Measurements from ENCODE around the gene CCDC192.

The CCDC192 gene

GRCh38 chr5:127865273-127865672 is 162.1 kb downstream of the CCDC192 start:
- DNase-seq: no peak
- no peaks in the 10 kb centered on the region for H3K36me3 ChIP-seq
- H3K4me1 ChIP-seq: no peaks in the 10 kb centered on the region
- no peaks in the 10 kb centered on the region; the same call in 1 of the 2 replicates for H3K27me3 ChIP-seq
- no peak overlapping the region for H3K4me3 ChIP-seq (ENCODE audit: low read depth, low read length)
- H3K9me3 ChIP-seq: no peaks in the 10 kb centered on the region
- peak; percentile 14; the same call in 1 of the 2 replicates for TF ChIP-seq CTCF (IDR thresholded peaks at IDR 0.05; ENCODE audit: low read depth, low read length)

GRCh38 chr5:127867022-127867783 is 164.0 kb downstream of the CCDC192 start:
- no peak for DNase-seq
- H3K36me3 ChIP-seq: no peaks in the 10 kb centered on the region
- no peak overlapping the region for H3K4me3 ChIP-seq (ENCODE audit: low read depth, low read length)

GRCh38 chr5:127870914-127871313 is 167.7 kb downstream of the CCDC192 start:
- no peaks in the 10 kb centered on the region for H3K9me3 ChIP-seq
- no peak overlapping the region for H3K4me3 ChIP-seq (ENCODE audit: low read depth, low read length)
- H3K4me1 ChIP-seq: no peaks in the 10 kb centered on the region
- peak; percentile 16 for DNase-seq
- no peak for TF ChIP-seq CTCF (IDR thresholded peaks at IDR 0.05; ENCODE audit: low read depth, low read length)
- no peaks in the 10 kb centered on the region; the same call in 1 of the 2 replicates for H3K27me3 ChIP-seq
- no peaks in the 10 kb centered on the region for H3K36me3 ChIP-seq

More at GRCh38 chr5:127867022-127867783, 164.0 kb downstream of the CCDC192 start:
- no peaks in the 10 kb centered on the region for H3K9me3 ChIP-seq
- H3K27me3 ChIP-seq: no peaks in the 10 kb centered on the region; the same call in 1 of the 2 replicates
- H3K4me1 ChIP-seq: no peaks in the 10 kb centered on the region
- no peak for TF ChIP-seq CTCF (IDR thresholded peaks at IDR 0.05; ENCODE audit: low read depth, low read length)

GRCh38 chr5:127871503-127872153 is 168.4 kb downstream of the CCDC192 start:
- DNase-seq: no peak
- H3K4me3 ChIP-seq (ENCODE audit: low read depth, low read length): no peak overlapping the region
- TF ChIP-seq CTCF (IDR thresholded peaks at IDR 0.05; ENCODE audit: low read depth, low read length): no peak
- no peaks in the 10 kb centered on the region for H3K36me3 ChIP-seq
- H3K9me3 ChIP-seq: no peaks in the 10 kb centered on the region
- no peaks in the 10 kb centered on the region for H3K4me1 ChIP-seq
- H3K27me3 ChIP-seq: no peaks in the 10 kb centered on the region

GRCh38 chr5:127872494-127872893 is 169.3 kb downstream of the CCDC192 start:
- Histone ChIP-seq H3K4me3 (ENCODE audit: low read depth, low read length) (no peak overlapping the region), H3K36me3 (no peaks in the 10 kb centered on the region), H3K9me3 (no peaks in the 10 kb centered on the region), H3K27me3 (no peaks in the 10 kb centered on the region), H3K4me1 (no peaks in the 10 kb centered on the region)
- DNase-seq: no peak
- no peak for TF ChIP-seq CTCF (IDR thresholded peaks at IDR 0.05; ENCODE audit: low read depth, low read length)

Measured in BE2C (cell line).